GM12892 (cell line): ENCODE measurements around the gene ARHGEF25.

Experiments
- POLR2A ChIP-seq: IDR thresholded peaks from 2 replicates; pipeline ENCODE4 v1.6.1; 2011; ENCODE audit warnings: low read depth, low read length, control low read depth
- TAF1 ChIP-seq: IDR thresholded peaks from 2 replicates; pipeline ENCODE4 v1.6.1; 2011; ENCODE audit warnings: low read depth, mild to moderate bottlenecking, control low read depth, low read length, borderline replicate concordance

- TF ChIP-seq POLR2A = no peak
- TF ChIP-seq TAF1 = no peak
These were observed 12.7 kb downstream of the ARHGEF25 start for GRCh38 chr12:57623811-57624390.
